Mesodermal cell (in vitro differentiated cells): Measurements from ENCODE around the gene JUP.
A peak's percentile ranks its signal among the peaks of the same experiment; 100 is the strongest.
"Not testable (repeated sequence)": the region's sequence is repeated elsewhere in the genome, so short reads cannot be mapped to it uniquely, and the experiment has no call there.

Experiments used
- H3K27ac ChIP-seq: 2 replicates; pipeline ENCODE4 v1.7.0; 2013; ENCODE audit warnings: mild to moderate bottlenecking, low read depth, low read length, moderate library complexity; ENCODE audit not compliant: severe bottlenecking
- H3K36me3 ChIP-seq: 2 replicates; pipeline ENCODE4 v1.7.1; 2013; ENCODE audit warnings: mild to moderate bottlenecking, low read length, moderate library complexity; ENCODE audit not compliant: control insufficient read depth, insufficient read depth
- H3K4me1 ChIP-seq: one replicate; pipeline ENCODE4 v1.7.1; 2013; ENCODE audit warnings: mild to moderate bottlenecking, low read length; ENCODE audit not compliant: insufficient read depth, control insufficient read depth, poor library complexity, severe bottlenecking
- H3K4me3 ChIP-seq: 2 replicates; pipeline ENCODE4 v1.7.0; 2013; ENCODE audit warnings: low read length, control low read depth, mild to moderate bottlenecking; ENCODE audit not compliant: insufficient read depth, poor library complexity, severe bottlenecking; ENCODE audit errors: extremely low read depth
- H3K9me3 ChIP-seq: 2 replicates; pipeline ENCODE4 v1.7.1; 2013; ENCODE audit warnings: mild to moderate bottlenecking, low read length, moderate library complexity; ENCODE audit not compliant: control insufficient read depth
- WGBS, 2 experiments: methylation state at CpG; one replicate each; pipeline ENCODE4 v1.1.5; 2013; ENCODE audit warnings: missing lambda C conversion rate in 2 of 2; ENCODE audit not compliant: insufficient coverage in 2 of 2; 5-methylcytosine and 5-hydroxymethylcytosine counted together

Gene JUP

GRCh38 chr17:41776262-41776900 is 10.1 kb downstream of the JUP start:
- not testable (repeated sequence) for H3K9me3 ChIP-seq, H3K4me3 ChIP-seq
- Histone ChIP-seq H3K27ac (peak overlapping the region; percentile 49), H3K36me3 (peaks cover 55% of the 10 kb centered on the region), H3K4me1 (peaks cover 50% of the 10 kb centered on the region)
- WGBS, 2 experiments: 92 to 93% methylated on average over 9 to 14 of the region's 14 CpGs

DNA sequence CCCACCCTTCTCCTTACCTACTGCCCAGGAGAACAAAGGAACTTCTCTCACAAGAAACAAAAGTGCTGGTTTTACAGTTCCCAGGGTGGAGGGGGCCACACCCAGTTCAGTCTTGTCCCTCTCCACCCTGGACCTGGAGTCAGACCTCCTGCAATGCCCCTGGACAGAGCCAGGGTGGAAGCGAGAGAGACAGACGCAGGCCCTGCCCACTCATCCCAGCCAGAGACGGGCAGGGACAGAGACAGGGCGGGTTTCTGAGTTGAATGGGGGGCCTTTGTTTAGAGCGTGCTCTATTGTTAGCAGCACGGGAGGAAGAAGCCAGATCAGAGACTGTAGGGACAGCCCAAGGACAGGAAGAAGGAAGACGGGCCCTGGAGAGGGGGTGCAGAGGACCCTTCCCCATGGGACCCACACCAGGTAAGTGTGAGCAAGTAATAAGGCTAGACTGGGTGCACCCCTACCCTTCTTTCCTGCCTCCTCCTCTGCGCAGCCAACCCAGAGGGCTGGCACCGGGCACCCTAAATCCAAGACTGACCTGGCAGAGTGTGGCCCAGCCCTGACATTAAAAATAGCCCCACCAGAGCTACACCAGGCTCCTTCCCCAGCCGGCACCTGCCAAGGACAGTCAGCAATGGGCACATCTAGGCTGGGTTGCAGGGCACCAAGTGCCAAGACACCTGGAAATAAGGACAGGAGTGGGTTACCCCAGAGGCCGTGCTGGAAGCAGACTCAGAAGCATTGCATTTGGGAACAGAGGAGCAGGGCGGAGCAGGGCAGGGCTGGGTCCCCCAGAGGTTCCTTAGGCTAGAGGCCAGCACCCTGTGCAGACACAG is 10.9 kb downstream of the JUP start:
- H3K36me3 ChIP-seq: peaks cover 57% of the 10 kb centered on the region
- peak overlapping the region; percentile 49 for H3K27ac ChIP-seq
- H3K4me1 ChIP-seq: peaks cover 49% of the 10 kb centered on the region
- 75 to 76% methylated on average over 7 to 12 of the region's 12 CpGs for WGBS, 2 experiments
- no peak overlapping the region for H3K4me3 ChIP-seq
- no peaks in the 10 kb centered on the region for H3K9me3 ChIP-seq

- Histone ChIP-seq H3K9me3 (no peaks in the 10 kb centered on the region), H3K4me3 (no peak overlapping the region), H3K27ac (peak overlapping the region; percentile 68), H3K36me3 (peaks cover 68% of the 10 kb centered on the region), H3K4me1 (peaks cover 49% of the 10 kb centered on the region)
- WGBS, 2 experiments: 67 to 72% methylated on average over 3 of the region's 8 CpGs
Measured at GRCh38 chr17:41773731-41774193, 12.7 kb downstream of the JUP start.

- Histone ChIP-seq H3K4me1 (peaks cover 48% of the 10 kb centered on the region), H3K4me3 (no peak overlapping the region), H3K27ac (peak overlapping the region; percentile 68), H3K36me3 (peaks cover 73% of the 10 kb centered on the region), H3K9me3 (no peaks in the 10 kb centered on the region)
- WGBS, 2 experiments: 40 to 57% methylated on average over 6 to 9 of the region's 12 CpGs
Measured at GRCh38 chr17:41773190-41773588, 13.3 kb downstream of the JUP start.

- 97 to 98% methylated on average over 16 to 19 of the region's 19 CpGs for WGBS, 2 experiments
- H3K36me3 ChIP-seq: peaks cover 76% of the 10 kb centered on the region
- H3K4me1 ChIP-seq: peaks cover 43% of the 10 kb centered on the region
- no peak overlapping the region for H3K4me3 ChIP-seq
- H3K27ac ChIP-seq: peak overlapping the region; percentile 68
- no peaks in the 10 kb centered on the region for H3K9me3 ChIP-seq
Measured at GRCh38 chr17:41772586-41773189, 13.8 kb downstream of the JUP start.

DNA sequence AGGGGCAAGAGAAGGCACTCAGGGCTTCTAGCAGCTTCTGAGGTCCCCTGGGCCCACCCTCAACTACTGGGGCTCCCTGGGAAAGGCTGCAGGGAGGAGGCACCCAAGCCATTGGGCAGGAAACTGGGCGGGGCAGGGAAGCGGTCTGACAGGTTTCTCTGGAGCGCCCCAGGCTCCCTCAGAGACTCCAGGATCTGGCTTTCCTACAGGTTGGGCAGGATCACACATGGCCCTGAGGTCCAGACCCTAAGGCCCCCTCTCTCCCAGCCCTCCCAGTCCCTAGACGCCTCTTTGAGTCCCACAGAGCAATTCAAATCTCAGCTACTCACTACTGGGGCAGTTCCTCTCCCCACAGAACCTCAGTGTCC is 14.3 kb downstream of the JUP start:
- H3K9me3 ChIP-seq: no peaks in the 10 kb centered on the region
- 97 to 100% methylated on average over 3 to 4 of the region's 4 CpGs for WGBS, 2 experiments
- H3K27ac ChIP-seq: no peak overlapping the region
- H3K36me3 ChIP-seq: peaks cover 76% of the 10 kb centered on the region
- H3K4me3 ChIP-seq: no peak overlapping the region
- peaks cover 38% of the 10 kb centered on the region for H3K4me1 ChIP-seq

DNA sequence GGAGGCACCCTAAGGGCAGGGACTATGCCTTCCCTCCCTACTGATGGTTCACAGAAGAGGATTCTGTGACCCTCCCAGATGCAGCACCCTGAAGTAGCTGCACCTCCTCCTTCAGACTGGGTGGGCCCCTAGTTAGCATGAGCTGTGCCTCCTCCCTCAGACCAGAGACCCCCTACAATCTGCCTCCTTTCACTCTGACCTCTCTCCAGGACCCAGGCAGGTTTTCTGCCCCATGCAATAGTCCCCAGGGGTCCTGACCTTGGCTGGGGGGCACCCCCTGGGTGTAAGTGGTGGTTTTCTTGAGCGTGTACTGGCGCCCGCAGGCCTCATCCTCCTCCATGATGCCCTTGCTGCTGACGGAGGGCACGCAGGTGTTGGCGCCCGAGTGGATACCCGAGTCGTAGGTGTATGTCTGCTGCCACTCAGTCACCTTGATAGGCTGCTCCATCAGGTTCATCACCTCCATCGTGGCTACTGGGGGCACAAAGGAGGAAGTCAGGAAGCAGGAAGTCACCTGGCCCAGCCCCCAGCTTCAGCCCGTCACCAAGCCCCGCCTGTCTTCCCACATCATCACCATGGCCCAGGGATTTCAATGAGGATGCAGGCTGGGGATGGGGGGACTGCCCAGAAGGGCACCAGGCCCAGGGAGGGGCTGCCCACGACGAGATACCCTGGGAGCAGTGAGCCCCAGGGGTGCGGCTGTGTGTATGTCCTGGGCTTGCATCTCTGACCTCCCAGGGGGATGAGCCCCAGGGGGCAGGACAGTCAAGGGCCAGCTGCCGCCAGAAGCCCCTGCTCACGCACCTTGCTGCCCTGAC is 14.9 kb downstream of the JUP start:
- no peak overlapping the region for H3K27ac ChIP-seq
- peaks cover 32% of the 10 kb centered on the region for H3K4me1 ChIP-seq
- no peak overlapping the region for H3K4me3 ChIP-seq
- H3K9me3 ChIP-seq: no peaks in the 10 kb centered on the region
- peaks cover 78% of the 10 kb centered on the region for H3K36me3 ChIP-seq
- WGBS, 2 experiments: 94 to 95% methylated on average over 14 of the region's 17 CpGs

DNA sequence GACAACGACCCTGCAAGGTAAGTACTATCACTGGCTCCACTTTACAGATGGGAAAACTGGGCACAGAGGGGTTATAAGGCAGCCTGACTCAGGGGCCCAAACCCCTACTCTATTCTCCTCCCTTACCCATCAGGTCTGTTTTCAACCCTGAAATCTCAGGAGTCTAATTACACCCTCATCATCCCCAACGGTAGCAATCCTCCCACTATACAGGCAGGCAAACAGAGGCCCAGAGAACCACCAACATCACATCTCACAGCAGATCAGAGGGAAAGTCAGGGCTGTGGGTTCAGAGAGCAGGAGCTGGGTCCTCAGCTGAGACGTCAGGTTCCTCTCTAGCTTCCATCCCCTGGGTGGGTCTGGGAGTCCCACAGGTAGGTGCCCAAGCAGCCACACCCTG is 16.5 kb downstream of the JUP start:
- Histone ChIP-seq H3K9me3 (no peaks in the 10 kb centered on the region), H3K4me3 (no peak overlapping the region), H3K4me1 (peaks cover 18% of the 10 kb centered on the region), H3K36me3 (peaks cover 79% of the 10 kb centered on the region), H3K27ac (no peak overlapping the region)
- 88 to 100% methylated on average over 1 to 2 of the region's 3 CpGs for WGBS, 2 experiments

DNA sequence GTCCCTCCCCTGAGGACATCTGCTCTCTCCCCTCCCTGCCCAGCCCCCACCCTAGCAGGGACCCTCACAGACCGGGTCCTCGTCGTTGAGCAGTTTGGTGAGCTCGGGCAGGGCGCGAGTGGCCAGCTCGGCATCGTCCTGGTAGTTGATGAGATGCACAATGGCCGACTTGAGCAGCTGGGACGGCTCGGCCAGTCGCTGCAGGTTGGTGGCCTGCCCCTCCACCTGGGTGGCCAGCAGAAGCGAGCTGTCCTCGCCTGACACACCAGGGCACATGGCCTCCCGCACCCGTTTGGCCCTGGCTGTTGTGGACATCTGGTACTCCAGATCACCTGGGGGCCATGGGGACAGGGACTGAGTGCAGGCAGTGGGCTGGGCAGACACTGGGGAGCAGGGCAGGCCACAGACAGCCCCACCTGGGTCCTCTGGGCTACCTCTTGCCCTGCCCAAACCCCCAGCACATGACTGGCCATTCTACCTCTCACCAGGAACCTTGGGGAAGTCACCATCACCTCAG is 17.1 kb downstream of the JUP start:
- Histone ChIP-seq H3K4me3 (no peak overlapping the region), H3K9me3 (no peaks in the 10 kb centered on the region), H3K36me3 (peaks cover 83% of the 10 kb centered on the region), H3K4me1 (peaks cover 17% of the 10 kb centered on the region), H3K27ac (no peak overlapping the region)
- WGBS, 2 experiments: 96 to 99% methylated on average over 12 to 16 of the region's 16 CpGs

DNA sequence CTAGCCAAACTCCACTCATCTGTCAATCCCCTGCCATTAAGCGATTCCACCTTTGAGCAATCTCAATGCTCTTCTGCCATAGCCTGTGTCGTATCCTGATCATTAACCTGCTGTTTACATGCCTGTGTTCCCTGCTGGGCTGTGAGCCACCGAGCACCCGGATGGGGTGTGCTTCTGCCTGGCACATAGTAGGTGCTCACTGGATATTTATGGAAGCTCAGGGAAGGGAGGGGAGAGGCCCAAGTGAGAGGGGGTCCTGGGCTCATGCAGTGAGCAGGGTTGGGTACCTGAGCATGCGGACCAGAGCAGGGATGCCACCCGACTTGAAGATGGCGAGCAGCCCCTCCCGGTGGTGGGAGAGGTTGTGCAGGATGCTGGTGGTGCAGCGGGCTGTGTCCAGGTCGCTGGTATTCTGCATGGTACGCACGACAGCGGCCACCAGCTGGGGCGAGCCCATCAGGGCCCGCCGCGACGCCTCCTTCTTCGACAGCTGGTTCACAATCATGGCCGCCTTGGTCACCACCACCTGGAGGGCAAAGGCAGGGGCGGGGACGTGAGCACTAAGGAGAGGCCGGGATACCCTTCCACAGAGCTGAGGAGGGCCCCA is 17.7 kb downstream of the JUP start:
- 94 to 97% methylated on average over 20 of the region's 23 CpGs for WGBS, 2 experiments
- no peaks in the 10 kb centered on the region for H3K9me3 ChIP-seq
- H3K36me3 ChIP-seq: peaks cover 89% of the 10 kb centered on the region
- peaks cover 13% of the 10 kb centered on the region for H3K4me1 ChIP-seq
- no peak overlapping the region for H3K27ac ChIP-seq
- H3K4me3 ChIP-seq: no peak overlapping the region
